GM18520 (cell line): Measurements from ENCODE around the gene TYMP.
"Not testable (repeated sequence)": the region's sequence is repeated elsewhere in the genome, so short reads cannot be mapped to it uniquely, and the experiment has no call there.

ENCODE experiments used
- ATAC-seq: cut with Tn5 transposase; IDR thresholded peaks from one replicate; pipeline ENCODE4 v1.9.1; 2021; ENCODE audit not compliant: unreplicated experiment

TYMP gene

GRCh38 chr22:50542416-50542927, 12.7 kb upstream of the TYMP start:
- ATAC-seq = no peak

GRCh38 chr22:50541667-50542026, 11.8 kb upstream of the TYMP start:
- ATAC-seq = not testable (repeated sequence)

GRCh38 chr22:50540381-50540780, 10.6 kb upstream of the TYMP start:
- ATAC-seq = no peak

- ATAC-seq = no peak
These were observed 8.0 kb upstream of the TYMP start for GRCh38 chr22:50537765-50538164.

GRCh38 chr22:50536226-50536625, 6.4 kb upstream of the TYMP start:
- ATAC-seq = no peak

- no peak for ATAC-seq
These were observed 5.3 kb upstream of the TYMP start for GRCh38 chr22:50535113-50535512.

- ATAC-seq = not testable (repeated sequence)
These were observed 4.3 kb upstream of the TYMP start for GRCh38 chr22:50533856-50534711.

- ATAC-seq = no peak
These were observed 3.3 kb upstream of the TYMP start for GRCh38 chr22:50532824-50533796.

- no peak for ATAC-seq
These were observed 2.3 kb upstream of the TYMP start for GRCh38 chr22:50531962-50532674.

- no peak for ATAC-seq
These were observed 1.7 kb upstream of the TYMP start for GRCh38 chr22:50531546-50531961.

- no peak for ATAC-seq
These were observed 1.2 kb upstream of the TYMP start for GRCh38 chr22:50530877-50531545.

- no peak for ATAC-seq
These were observed 716 bp upstream of the TYMP start for GRCh38 chr22:50530580-50530876.

- no peak for ATAC-seq
These were observed 356 bp downstream of the TYMP start for GRCh38 chr22:50529416-50529896.

GRCh38 chr22:50528682-50529415, 963 bp downstream of the TYMP start:
- ATAC-seq = no peak

GRCh38 chr22:50527921-50528681, 1.7 kb downstream of the TYMP start:
- no peak for ATAC-seq

GRCh38 chr22:50526834-50527801, 2.7 kb downstream of the TYMP start:
- no peak for ATAC-seq

GRCh38 chr22:50526108-50526833, 3.5 kb downstream of the TYMP start:
- ATAC-seq = peak; percentile 23

GRCh38 chr22:50525858-50526107, 4.0 kb downstream of the TYMP start:
- ATAC-seq = no peak
